Activated CD4-positive, alpha-beta T cell treated with anti-CD3 and anti-CD28 coated beads, Interleukin-10, Interleukin-2, amounts not matched to agents 100 ng/mL and 50 ng/mL, durations not matched to agents 16 hours and 8 hours (primary cell): ENCODE results near the gene SETX.

ENCODE experiments used
- DNase-seq: peaks from one replicate; pipeline ENCODE4 v3.0.0-alpha.2; 2020

SETX gene

GRCh38 chr9:132238026-132238972 is 116.5 kb downstream of the SETX start:
- DNase-seq, result no peak

DNA sequence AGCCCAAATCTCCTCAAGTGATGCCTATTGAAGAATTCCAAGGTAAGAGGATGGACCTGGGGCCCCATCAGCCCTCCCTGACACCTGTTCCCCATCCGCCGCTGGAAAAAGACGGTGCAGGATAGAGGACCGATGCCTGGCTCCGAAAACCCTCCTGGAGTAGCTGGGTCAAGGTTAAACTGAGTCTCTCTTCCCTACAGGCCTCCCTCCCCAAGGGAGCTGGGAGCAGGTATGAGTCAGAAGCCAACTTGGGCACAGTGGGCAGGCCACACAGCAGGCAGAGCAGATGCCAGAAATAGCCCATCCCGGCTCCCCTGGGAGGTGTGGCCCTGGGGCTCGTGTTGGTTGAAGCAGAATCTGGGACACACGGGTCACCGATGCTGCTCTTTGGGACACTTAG is 117.3 kb downstream of the SETX start:
- DNase-seq, result no peak

- no peak for DNase-seq
Measured at GRCh38 chr9:132236662-132237311, 118.0 kb downstream of the SETX start.

DNA sequence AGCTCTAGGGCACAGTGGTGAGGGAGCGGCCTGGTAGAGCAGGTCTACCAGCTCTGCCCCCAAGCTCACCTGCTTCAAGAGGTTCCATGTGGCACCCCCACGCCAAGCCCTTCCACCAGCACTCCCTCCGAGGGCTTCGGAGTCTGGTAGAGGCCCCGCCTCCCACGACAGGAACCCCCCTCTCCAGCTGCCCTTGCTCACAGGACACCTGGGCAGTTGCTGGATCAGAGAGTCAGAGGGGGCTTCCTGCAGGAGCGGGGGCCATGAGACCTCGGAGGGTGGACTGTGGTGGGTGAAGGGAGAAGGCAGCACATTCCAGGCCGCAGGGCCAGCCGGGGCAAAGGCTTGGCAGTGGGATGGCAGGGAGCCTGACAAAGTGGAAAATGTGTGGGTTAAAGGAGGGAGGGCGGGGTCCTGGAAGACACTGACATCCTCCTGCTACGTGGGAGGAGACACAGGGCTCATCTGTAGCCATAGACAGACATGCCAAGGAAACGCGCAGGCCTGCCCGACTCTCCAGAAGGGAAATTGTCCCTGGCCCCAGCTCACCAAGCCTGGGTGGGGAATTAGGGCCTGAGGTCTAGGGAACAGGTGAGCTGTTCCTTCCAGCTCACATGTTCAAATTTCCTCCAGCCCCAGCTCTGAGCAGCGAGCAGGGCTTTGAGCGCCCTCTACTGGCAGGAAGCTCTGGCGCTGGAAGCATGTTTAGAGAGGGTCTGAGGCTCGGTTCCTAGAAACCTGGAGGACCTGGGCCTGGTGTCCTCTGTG is 118.7 kb downstream of the SETX start:
- DNase-seq, result peak; percentile 83

- no peak for DNase-seq
Measured at GRCh38 chr9:132235125-132235524, 119.7 kb downstream of the SETX start.

DNA sequence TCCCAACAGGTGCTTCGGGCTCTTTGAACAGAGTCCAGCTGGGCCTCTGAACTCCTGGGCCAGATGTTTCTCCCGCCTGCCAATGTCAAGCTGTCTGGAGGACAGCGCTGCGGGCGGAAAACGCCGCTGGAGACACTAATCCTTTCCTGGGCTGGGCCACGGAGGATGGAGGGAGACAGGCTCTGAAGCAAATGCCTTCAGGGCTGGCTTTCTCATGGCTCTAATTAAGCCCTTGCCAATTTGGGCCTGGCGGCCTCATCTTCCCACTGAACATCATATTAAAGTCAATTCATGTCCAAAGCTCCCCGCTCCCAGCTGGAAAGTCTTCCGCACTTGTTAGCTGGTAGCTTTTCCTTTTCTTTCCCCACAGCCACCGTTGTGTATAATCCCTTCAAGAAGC is 120.3 kb downstream of the SETX start:
- DNase-seq, result no peak

GRCh38 chr9:132233138-132233537 is 121.6 kb downstream of the SETX start:
- no peak for DNase-seq

DNA sequence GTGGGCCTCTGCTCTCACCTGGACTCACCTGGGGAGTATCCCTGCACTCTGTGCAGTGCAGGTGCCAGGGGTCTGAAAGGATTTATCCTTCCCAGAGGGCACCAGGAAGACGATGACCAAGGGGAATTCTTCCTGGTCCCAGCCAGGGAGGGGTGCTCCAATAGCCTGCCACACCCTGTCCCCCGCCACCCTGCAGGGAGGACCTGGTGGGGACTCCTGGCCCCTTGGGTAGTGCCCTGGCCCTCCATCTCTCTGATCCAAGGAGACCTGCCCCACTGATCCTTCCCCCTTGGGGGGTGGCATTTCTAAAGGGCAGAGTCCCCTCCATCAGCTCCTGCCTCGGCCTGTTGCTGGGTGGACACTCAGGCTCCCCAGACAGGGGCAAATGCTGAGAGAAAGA is 122.3 kb downstream of the SETX start:
- DNase-seq, result no peak

DNA sequence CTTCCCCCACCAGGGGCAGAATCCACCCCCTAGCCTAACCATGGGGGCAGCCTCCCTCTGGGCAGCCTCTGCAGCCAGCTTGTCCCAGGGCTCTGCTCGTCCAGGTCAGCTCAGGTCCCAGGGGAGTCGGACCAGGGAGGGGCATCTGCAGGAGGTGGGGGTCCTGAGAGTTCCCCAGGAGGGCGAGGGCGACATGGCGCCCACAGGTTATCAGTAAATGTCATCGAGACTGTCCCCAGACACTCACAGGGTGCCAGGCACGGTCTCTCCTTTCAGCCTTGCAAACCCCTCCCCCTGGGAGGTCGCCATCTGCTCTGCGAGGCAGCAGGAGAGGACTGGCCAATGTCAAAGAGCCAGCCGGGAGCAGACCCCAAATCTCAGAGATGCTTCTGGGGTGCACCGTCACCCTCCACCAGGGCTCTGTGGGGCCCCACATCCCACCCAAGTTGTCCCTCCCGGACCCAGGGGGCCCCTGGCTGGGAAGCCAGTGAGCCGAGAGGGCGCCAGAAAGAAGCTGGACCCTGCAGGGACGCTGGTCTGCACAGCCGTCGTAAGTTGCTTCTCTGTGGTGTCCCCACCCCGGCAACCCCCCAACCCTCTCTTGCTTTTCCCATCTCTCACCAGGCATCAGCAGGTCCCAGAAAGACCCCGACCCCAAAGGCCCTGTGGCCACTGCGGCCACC is 123.6 kb downstream of the SETX start:
- no peak for DNase-seq

DNA sequence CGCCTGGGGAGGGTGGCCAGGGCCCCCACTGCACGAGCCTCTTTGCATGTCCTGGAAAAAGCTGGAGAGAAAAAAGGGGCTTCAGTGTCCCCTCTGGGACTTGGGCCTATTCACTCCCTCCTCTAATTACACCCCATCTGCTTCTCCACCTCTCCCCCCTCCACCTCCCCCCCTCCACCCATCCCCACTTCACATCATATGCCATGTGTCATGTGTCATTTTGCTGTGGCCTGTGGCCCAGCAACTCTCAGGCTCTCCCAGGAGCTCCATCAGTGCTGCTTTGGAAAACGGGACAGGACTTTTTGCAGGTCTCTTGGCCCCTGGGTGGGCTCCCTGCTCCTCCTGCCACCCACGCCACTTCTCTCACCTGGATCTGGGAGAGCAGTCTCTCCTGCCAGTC is 124.2 kb downstream of the SETX start:
- DNase-seq, result no peak

GRCh38 chr9:132228062-132228461 is 126.7 kb downstream of the SETX start:
- DNase-seq, result no peak

- no peak for DNase-seq
Measured at GRCh38 chr9:132226571-132227430, 128.0 kb downstream of the SETX start.

- no peak for DNase-seq
Measured at GRCh38 chr9:132224645-132225044, 130.1 kb downstream of the SETX start.

DNA sequence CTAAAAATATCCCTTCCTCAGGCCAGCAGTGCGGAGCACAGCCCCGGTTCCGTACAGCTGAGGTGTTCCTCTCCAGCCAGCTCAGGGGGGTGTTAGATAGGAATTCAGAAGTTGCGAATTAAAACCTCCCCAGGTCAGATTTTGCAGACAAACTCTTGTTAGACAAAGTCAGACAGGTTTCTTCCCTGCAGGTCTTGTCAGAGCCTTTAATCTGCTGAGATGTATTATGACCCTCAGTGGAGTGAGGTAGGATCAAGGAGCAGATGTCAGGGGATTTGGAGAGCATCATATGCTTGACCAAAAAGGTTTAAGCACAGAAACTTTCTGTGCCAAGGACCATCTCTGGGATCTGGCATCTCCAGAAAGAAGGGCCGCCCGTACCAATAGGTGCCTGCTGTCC is 132.8 kb downstream of the SETX start:
- DNase-seq, result no peak

GRCh38 chr9:132218208-132218607 is 136.6 kb downstream of the SETX start:
- no peak for DNase-seq

GRCh38 chr9:132216861-132217619 is 137.7 kb downstream of the SETX start:
- no peak for DNase-seq

DNA sequence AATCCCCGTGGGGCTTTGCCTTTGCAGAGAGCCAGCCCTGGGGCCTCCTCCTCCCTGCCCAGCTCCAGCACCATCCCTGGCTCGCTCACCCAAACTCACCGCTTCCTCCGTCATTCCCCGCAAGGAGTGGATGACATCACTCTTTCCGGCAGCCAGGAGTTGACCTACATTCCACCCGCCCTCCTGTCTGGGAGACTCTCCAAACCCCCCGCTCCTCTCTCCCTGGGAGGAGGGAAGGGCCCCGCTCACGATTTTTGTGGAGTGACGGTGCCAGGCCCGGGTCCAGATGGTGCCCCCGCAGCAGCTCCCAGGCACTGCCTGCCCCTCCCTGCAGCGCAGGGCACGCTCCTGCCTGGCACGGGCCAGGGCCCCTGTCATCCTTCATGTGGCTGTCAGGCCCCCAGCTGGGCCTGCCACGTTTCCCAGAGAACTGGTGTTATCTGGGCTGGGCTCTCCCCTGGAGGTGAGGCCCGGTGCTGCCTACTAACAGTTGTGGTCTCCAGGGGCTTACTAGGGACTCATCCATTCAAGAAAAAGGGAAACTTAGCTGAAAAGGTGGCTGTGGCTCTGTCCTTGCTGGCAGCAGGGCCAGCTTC is 140.7 kb downstream of the SETX start:
- no peak for DNase-seq

- DNase-seq, result no peak
Measured at GRCh38 chr9:132211570-132211969, 143.2 kb downstream of the SETX start.
